ENCODE results near the gene CNTNAP5.

Gene CNTNAP5

DNA sequence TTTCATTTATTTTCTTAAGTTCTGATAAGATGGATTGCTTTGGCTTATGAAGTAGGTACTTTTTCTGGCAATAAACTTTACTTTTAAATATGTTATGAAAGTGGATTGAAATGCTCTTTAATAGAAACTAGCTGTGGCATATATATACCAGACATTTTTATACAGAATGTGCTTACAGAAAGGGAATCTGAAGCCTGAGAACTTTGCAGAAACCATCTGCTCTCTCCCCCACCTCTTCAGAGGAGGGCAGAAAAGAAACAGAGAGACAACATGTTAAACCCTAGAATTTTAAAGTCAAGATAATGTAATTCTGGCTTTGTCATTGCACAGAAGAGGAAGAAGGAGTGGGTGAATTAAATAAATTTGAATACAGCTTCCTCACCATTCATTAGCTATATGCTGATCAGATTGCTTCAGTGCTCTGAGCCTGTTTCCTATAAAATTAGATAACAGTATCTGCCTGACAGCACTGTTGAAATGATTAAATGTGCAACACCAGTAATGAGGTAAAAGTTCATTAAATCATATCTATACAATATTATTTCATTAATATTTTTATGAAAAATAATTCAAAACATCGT lies 247.3 kb downstream of the CNTNAP5 start:
- DNase-seq = no peak

GRCh38 chr2:124281541-124281940 lies 256.5 kb downstream of the CNTNAP5 start:
- DNase-seq = no peak

GRCh38 chr2:124283096-124283495 lies 258.0 kb downstream of the CNTNAP5 start:
- DNase-seq = peak; percentile 72

DNA sequence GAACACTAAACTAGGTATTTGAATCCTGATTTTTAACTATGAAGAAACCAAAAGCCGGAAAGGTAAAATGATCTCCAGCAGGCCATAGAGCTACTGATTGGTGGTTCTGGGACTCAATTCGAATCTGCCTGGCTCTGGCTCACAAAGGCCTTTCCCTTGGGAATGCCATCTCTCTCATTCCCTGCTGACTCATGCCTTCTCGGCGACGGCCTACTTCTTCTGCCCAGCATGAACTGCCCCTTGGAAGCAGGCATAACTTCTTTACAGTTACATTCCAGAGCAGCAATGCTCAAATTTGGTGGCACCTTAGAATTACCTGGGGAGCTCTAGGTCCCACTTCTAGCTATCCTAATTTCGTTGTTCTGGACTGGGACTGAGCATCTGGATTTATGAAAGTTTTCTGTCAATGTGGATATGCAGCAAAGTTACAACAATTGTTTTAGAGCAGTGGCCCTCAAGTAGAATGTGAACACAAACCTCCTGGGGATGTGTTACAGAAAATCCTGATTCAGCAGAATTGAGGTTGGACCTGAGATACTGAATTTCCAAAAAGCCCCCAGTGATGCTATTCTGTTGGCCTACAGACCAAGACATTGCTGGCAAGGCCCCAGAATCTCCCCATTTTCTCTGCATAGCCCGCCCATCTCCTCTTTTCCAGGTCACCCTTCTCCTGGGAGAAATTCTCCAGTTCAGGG lies 261.1 kb downstream of the CNTNAP5 start:
- DNase-seq = no peak

DNA sequence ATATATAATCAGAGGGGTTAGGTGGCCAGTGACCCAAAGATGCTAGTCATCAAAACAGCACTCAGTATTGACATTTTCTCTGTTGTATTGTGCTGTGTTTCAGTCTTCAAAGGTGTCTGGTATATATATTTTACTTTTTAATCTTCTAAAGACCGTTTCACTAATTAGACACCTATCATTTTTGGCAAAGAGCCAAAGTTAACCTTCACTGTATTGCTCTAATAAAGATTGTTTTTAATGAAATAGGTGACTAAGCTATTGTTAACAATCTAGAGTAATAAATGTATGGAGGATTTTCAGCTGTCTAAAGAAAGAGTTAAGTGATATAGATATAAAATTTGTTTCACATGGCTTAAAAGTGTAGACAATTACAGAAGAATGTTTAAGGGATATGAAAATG lies 264.0 kb downstream of the CNTNAP5 start:
- no peak for DNase-seq

DNA sequence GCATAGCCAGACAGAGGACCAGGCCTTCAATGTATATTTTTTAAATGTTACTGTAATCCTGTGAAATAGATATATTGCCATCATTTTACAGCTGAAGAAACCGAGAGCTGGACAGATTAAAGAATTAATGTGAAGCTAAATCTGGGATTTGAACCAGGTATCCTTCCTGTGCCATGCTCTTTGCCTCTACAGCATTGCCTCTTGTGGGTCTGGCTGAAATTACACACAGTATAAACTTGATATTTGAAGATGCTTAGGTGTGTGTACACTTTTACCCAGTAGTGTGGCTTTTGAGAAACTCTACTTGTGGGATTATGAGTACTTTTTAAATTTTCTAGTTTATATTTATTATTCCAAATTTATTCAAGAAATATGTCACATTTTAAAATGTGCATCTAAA lies 264.5 kb downstream of the CNTNAP5 start:
- DNase-seq = peak; percentile 33

- DNase-seq = no peak
Observed at GRCh38 chr2:124296470-124296869, 271.4 kb downstream of the CNTNAP5 start.

DNA sequence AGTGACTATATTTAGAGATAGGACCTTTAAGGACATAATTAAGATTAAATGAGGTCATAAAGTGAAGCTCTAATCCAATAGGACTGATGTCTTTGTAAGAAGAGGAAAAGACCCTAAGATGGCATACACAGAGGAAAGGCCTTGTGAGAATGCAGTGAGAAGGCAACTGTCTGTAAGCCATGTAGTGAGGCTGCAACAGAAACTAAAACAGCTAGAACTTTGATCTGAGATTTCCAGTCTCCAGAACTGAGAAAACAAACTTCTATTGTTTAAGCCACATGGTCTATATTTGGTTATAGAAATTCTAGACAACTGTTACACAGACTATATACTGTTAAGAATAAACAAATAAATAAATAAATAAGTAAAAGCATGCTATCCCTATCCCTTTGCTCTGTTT lies 276.8 kb downstream of the CNTNAP5 start:
- DNase-seq = no peak

GRCh38 chr2:124308319-124309062 lies 283.4 kb downstream of the CNTNAP5 start:
- no peak for DNase-seq

DNA sequence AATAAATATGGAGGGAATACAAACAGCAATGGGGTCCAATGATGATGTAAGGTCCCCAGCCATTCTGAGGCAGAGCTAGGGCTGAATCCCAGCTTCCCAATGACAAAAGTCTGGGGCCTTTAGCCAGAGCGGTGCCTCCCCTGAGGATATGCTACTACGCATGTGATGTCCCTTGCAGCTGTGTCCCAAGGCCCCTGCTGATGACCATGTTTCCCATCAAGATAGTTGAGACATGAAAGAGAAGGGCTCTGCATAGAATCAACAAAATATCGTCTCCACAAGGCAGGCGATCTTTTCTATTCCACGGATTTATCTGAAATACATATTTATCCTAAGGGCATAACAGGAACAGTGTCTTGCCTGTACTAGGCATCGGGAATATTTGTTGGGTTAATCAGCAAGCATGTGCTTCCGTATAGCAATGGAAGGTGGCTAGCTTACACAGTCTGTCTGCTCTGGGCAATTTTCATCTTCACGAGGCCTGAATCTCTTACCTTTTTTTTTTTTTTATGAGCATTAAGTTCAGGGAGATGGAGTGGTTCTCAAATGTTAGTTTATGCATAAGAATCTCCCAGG lies 284.6 kb downstream of the CNTNAP5 start:
- no peak for DNase-seq

DNA sequence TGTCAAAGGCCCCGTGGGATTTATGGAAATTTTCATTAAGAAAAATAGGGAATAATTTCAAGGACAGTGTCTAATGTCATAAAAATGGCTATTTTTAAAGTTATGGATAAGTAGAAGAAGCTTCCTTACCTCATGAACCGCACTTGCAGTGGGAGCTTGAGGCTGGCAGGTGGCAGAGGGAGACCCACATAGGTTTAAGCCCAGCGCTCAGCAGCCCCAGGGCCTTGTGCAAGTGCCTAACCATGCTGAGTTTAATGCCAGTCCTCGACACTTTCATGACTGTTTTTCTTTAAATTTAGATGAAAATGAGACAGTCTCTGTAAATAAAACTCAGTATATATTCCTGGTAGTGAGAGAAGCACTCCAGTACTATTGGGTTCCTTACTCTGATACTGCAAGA lies 285.6 kb downstream of the CNTNAP5 start:
- DNase-seq = no peak

GRCh38 chr2:124314084-124314483 lies 289.0 kb downstream of the CNTNAP5 start:
- DNase-seq = no peak

DNA sequence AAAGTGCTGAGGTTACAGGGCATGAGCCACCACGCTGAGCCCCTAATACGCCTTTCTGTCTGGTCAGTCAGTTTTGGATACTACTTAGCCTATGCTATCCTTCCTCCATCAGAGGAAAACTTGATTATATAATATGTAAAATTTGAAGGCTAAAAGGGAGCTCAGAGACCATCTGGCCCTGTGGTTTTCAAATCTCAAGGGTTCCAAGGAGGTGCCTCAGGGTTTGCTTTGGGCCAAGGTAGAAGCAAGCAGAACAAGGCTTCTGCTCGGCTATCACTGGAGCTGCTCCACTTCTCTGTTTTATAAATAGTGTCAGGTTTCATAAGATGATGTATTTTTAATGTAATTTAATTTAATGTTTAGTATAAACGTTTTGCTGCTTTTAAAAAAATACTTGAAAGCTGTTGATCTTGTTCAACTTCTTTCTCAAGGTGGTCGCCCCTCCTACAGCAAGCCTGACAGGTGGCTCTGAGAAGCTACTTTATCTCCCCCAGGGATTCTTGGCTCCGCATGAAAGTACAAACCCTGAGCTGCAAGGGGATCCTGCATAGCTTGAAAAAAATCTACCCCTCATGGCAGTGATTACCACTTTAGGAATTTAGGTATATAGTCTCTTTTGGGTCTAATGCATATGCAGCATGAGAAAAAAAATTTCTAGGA lies 290.3 kb downstream of the CNTNAP5 start:
- no peak for DNase-seq

DNA sequence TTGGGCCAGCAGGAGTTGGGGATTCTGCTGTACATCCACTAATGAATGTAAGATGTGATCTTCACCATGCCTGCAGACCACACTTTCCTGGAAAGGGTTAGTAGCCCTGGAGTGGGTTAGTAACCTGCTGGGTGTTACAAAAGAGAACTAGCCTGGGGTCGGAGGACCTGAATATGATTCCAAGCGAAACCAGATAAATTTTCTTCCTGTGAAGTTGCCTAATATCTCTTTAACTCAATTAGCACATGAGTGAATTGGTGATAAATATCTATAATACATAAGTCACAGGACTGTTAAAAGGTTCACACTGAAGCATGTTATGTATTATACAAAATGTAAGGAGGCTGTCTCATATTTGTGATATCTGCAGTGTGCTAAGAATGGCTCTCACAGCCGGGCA lies 291.0 kb downstream of the CNTNAP5 start:
- DNase-seq = no peak

DNA sequence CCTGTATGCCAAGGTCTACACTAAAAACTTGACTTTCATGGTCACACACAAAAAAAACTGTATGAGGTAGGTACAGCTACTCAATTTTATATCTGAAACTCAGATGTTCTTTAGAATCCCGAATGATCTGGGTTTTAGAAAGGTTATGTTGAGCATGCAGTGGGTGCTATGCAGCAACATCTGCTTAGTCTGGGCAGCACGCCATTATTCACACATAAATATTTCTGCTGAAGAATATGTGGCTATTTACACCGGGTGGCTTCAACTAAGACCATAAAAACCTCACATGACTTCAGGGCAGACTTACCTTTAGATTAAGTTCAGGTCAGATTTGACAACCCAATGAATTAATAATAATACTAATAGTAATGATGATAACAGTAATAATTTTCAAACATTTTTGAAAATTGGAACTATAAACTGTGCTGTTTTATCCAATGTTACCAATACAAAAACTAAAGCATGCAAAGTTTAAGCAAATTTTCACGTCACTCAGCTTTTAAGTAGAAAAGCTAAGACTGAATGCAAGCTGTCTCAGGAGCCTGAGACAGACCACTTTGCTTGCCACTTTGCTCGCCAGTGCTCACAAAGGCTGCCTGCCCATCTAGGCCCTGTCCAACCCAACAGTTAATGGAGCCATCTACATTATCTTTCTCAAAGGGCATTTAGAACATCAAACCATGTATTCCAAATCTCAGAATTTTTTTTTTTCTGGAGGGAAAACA lies 292.0 kb downstream of the CNTNAP5 start:
- no peak for DNase-seq

DNA sequence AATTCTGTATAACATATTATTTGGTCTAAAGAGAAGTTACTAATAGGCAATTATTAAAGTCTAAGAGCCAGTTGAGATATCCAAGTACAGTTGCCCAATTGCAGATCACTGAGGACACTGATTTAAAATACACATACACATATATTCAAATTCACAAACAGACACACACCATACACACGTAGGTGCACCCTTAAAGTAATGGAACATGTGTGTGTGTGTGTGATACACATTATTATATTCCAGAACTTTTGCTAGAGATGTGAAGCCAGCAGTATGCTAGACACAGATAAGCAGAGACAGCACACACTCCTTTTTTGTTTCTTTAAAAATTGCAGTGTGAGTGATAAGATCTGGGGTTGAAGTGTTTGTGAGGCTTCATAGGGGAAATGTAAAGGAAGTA lies 292.5 kb downstream of the CNTNAP5 start:
- no peak for DNase-seq

DNA sequence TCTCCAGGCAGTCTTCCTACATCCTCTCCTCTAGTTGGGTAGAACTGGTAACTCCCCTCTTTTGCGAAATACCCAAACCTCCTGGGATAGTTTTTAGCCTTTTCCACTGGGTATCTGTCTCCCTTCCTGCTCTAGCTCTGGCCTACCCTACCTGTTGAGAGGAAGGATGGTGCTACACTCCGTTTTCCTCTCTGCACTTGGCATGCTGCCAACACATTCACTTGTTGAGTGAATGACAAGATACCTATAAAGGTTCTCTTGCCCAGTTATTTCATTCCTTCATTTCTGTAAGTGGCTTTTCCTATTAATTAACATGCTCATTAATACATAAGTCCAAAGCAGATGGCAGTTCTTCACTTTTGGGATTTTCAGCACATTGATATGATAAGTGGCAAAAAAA lies 293.8 kb downstream of the CNTNAP5 start:
- DNase-seq = peak; percentile 49

GRCh38 chr2:124319577-124319976 lies 294.5 kb downstream of the CNTNAP5 start:
- no peak for DNase-seq

DNA sequence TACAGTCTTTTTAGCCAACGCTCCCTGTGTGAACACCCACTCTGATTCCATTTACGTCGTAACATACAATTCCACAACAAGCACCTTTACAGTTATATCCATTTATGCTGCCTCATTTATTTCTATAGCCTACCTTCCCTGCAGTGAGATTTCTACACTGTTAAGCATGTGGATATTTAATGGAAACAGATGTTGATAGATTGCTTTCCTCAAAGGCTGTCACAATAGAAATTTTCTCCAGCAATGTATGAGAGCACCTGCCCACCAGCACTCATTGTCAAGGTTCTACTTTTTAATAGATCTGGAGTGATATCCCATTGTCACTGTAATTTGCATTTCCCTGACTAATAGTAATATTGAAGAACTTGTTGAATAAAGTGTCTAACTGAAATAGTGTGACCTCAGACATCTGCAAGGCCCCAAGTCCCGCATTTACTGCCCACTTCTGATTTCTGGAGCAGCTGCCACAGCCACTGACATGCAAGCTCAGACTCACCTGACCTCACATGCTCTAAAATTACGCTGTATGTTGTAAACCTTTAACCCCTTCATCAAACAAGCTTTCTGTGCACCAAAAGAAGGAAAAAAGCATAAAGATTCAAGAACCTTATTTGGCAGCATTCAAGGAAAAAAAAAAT lies 295.1 kb downstream of the CNTNAP5 start:
- no peak for DNase-seq

- peak; percentile 72 for DNase-seq
Observed at GRCh38 chr2:124323321-124323720, 298.2 kb downstream of the CNTNAP5 start.

- peak; percentile 54 for DNase-seq
Observed at GRCh38 chr2:124325667-124326440, 300.8 kb downstream of the CNTNAP5 start.

All from DMS53 (cell line).